NB4 (cell line): ENCODE data around the gene CNNM1.

Experiments used
- MYC ChIP-seq: IDR thresholded peaks from 2 replicates; pipeline ENCODE4 v1.6.1; 2011; ENCODE audit warnings: low read depth, low read length
- POLR2A ChIP-seq: IDR thresholded peaks from 2 replicates; pipeline ENCODE4 v1.6.1; 2011; ENCODE audit warnings: mild to moderate bottlenecking; ENCODE audit not compliant: insufficient read length; ENCODE audit errors: extremely low read depth
- TF ChIP-seq, protein P1 (sequence below): IDR thresholded peaks from one replicate; pipeline ENCODE4 v1.5.1; 2012; ENCODE audit warnings: low read depth, low read length
- TF ChIP-seq, protein P2 (sequence below): IDR thresholded peaks from 2 replicates; pipeline ENCODE4 v1.6.1; 2011; ENCODE audit warnings: low read depth, low read length

DNA sequence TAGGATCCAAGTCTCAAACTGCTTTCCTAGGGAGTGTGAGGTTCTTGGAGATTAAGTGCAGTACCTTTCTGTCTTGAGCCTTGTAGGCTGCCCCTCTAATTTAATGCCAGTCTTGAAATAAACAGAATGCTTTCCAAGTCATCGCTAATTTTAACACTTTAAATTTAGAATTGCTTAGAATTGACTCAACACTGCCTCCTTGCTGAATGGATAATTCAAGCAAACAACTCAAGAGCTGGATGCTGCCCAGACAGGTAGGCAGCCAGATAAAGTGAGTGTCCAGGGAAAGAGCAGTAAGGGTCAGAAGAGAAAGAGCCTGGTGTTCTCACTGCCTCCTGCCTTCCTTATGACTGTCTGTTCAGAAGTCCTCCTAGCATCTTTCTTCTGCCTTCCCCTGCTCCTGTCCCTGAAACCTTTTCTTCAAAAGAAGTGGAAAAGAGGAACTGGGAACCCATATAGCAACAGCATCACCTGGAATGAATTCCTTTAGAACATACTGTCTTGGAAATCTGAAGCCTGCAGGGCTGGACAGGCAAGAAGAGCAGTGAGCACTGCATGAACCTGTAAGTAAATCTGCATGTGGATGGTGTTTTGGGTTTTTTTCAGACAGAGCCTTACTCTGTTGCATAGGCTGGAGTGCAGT is 104.3 kb downstream of the CNNM1 start:
- TF ChIP-seq, protein P1, sequence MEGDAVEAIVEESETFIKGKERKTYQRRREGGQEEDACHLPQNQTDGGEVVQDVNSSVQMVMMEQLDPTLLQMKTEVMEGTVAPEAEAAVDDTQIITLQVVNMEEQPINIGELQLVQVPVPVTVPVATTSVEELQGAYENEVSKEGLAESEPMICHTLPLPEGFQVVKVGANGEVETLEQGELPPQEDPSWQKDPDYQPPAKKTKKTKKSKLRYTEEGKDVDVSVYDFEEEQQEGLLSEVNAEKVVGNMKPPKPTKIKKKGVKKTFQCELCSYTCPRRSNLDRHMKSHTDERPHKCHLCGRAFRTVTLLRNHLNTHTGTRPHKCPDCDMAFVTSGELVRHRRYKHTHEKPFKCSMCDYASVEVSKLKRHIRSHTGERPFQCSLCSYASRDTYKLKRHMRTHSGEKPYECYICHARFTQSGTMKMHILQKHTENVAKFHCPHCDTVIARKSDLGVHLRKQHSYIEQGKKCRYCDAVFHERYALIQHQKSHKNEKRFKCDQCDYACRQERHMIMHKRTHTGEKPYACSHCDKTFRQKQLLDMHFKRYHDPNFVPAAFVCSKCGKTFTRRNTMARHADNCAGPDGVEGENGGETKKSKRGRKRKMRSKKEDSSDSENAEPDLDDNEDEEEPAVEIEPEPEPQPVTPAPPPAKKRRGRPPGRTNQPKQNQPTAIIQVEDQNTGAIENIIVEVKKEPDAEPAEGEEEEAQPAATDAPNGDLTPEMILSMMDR = no peak
- TF ChIP-seq, protein P2, sequence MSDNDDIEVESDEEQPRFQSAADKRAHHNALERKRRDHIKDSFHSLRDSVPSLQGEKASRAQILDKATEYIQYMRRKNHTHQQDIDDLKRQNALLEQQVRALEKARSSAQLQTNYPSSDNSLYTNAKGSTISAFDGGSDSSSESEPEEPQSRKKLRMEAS = no peak
- TF ChIP-seq MYC (no peak), POLR2A (no peak)
